Measurements from ENCODE around the gene NDUFAF2.

NDUFAF2 gene

GRCh38 chr5:61048534-61048933, 103.5 kb downstream of the NDUFAF2 start:
- ChIA-PET CTCF (interaction anchor here (0.7 kb wide), 1 partner anchor 886 kb away, joined by 3 read pairs; no protein-coding TSS in a partner anchor), POLR2A (ENCODE audit: low non-redundant PET) (no interaction called here)
- peak; percentile 59 for DNase-seq (ENCODE audit: low spot score)
- H3K27ac ChIP-seq = no peak overlapping the region
- TF ChIP-seq, protein P1, sequence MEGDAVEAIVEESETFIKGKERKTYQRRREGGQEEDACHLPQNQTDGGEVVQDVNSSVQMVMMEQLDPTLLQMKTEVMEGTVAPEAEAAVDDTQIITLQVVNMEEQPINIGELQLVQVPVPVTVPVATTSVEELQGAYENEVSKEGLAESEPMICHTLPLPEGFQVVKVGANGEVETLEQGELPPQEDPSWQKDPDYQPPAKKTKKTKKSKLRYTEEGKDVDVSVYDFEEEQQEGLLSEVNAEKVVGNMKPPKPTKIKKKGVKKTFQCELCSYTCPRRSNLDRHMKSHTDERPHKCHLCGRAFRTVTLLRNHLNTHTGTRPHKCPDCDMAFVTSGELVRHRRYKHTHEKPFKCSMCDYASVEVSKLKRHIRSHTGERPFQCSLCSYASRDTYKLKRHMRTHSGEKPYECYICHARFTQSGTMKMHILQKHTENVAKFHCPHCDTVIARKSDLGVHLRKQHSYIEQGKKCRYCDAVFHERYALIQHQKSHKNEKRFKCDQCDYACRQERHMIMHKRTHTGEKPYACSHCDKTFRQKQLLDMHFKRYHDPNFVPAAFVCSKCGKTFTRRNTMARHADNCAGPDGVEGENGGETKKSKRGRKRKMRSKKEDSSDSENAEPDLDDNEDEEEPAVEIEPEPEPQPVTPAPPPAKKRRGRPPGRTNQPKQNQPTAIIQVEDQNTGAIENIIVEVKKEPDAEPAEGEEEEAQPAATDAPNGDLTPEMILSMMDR (conservative IDR thresholded peaks at IDR 0.05; ENCODE audit: low read depth) = no peak

- DNase-seq (ENCODE audit: low spot score) = no peak
- no peak overlapping the region for H3K27ac ChIP-seq
- POLR2A ChIA-PET (ENCODE audit: low non-redundant PET) = no interaction called here
- TF ChIP-seq, protein P1 (conservative IDR thresholded peaks at IDR 0.05; ENCODE audit: low read depth) = no peak
- CTCF ChIA-PET = interaction anchor here (0.6 kb wide), 1 partner anchor 9 kb away, joined by 3 read pairs; no protein-coding TSS in a partner anchor
These were observed 105.3 kb downstream of the NDUFAF2 start for GRCh38 chr5:61050292-61050691.

- peak; percentile 55 for DNase-seq (ENCODE audit: low spot score)
- H3K27ac ChIP-seq = no peak overlapping the region
- TF ChIP-seq, protein P1 (conservative IDR thresholded peaks at IDR 0.05; ENCODE audit: low read depth) = no peak
- POLR2A ChIA-PET (ENCODE audit: low non-redundant PET) = no interaction called here
- CTCF ChIA-PET = no interaction called here
These were observed 106.3 kb downstream of the NDUFAF2 start for GRCh38 chr5:61051267-61051666.

DNA sequence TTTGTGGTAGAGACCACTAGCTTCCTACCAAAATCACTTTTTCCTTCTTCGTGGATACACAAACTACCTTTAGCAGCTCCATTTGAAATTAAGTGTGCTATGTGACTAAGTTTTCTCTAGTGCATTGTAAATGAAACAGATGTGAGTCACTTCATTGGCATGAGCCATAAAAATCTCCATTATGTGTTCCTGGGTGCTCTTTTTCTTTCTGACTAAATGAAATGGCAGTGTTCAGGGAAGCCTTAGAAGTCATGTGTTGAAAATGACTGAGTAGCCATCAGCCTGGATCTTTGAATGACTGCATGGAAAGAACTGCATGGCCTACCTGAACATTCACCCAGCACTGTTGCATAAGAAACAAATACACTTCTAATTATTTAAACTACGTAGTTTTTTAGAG, 107.9 kb downstream of the NDUFAF2 start:
- peak; percentile 78 for DNase-seq (ENCODE audit: low spot score)
- CTCF ChIA-PET = interaction anchor here (0.6 to 0.7 kb wide), 3 partner anchors 235 to 866 kb away, joined by 3 read pairs; no protein-coding TSS in a partner anchor
- POLR2A ChIA-PET (ENCODE audit: low non-redundant PET) = no interaction called here
- TF ChIP-seq, protein P1 (conservative IDR thresholded peaks at IDR 0.05; ENCODE audit: low read depth) = no peak
- no peak overlapping the region for H3K27ac ChIP-seq

GRCh38 chr5:61053937-61054336, 108.9 kb downstream of the NDUFAF2 start:
- no peak for DNase-seq (ENCODE audit: low spot score)
- ChIA-PET POLR2A (ENCODE audit: low non-redundant PET) (no interaction called here), CTCF (no interaction called here)
- TF ChIP-seq, protein P1 (conservative IDR thresholded peaks at IDR 0.05; ENCODE audit: low read depth) = no peak
- H3K27ac ChIP-seq = no peak overlapping the region

DNA sequence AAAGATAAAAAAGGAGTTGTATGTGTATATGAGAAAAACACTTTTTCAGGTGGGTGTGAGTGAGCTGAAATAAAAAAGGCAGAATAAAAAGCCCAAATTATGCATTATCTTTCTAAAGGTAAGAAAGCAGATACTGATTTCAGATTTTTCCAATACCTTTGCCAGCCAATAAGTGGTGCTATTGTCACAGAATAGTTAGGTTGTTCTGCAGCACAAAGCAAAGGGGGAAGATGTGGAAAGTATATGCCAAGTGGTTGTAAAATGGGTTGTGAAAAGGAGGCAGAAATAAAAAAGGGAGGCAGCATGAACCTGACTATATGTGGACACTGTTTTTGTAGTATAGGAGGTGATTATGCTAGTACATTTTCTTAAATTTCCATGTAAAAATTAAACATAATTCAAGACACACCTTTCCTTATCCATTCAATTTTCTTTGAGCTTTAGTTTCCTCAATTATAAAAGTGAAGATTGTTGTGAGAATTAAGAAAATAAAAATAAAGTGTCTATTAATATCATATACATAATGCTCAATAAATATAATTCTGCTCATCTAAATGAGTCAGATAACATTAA, 110.5 kb downstream of the NDUFAF2 start:
- DNase-seq (ENCODE audit: low spot score) = peak; percentile 43
- CTCF ChIA-PET = interaction anchor here (0.6 to 1.6 kb wide), 13 partner anchors 15 to 1087 kb away, joined by 3 to 6 read pairs (median 4); no protein-coding TSS in a partner anchor
- TF ChIP-seq, protein P1 (conservative IDR thresholded peaks at IDR 0.05; ENCODE audit: low read depth) = peak; percentile 69
- POLR2A ChIA-PET (ENCODE audit: low non-redundant PET) = no interaction called here
- no peak overlapping the region for H3K27ac ChIP-seq

Data from RWPE1 (cell line).